K562 (cell line): ENCODE results near the gene BAD. TPM values are rescaled to one million over a fixed set of nuclear protein-coding genes. Genes with fewer than 3 reads are reported as not detected.
A peak's percentile ranks its signal among the peaks of the same experiment; 100 is the strongest.

ENCODE experiments used
- CBFB ChIP-seq: sonication (generic); formaldehyde crosslinking; IDR thresholded peaks from 2 replicates; pipeline ENCODE4 v1.4.0; 2020; ENCODE audit warnings: mild to moderate bottlenecking, missing genetic modification reagents
- CREB1 ChIP-seq, 2 experiments: sonication (generic) in 1 of 2; formaldehyde crosslinking in 1 of 2; IDR thresholded peaks; 2 replicates each; pipeline versions ENCODE4 v1.6.1 to v1.8.0; 2012 to 2022; ENCODE audit warnings: inconsistent platforms in 1 of 2, mild to moderate bottlenecking in 1 of 2, missing genetic modification reagents in 1 of 2, moderate library complexity in 1 of 2
- FUS ChIP-seq: fragments of 200-400 bp; formaldehyde crosslinking; optimal IDR thresholded peaks from 2 replicates; pipeline ENCODE3; 2017; ENCODE audit warnings: low read depth, low read length
- HNRNPK ChIP-seq: fragments of 200-400 bp; formaldehyde crosslinking; IDR thresholded peaks from one replicate; pipeline ENCODE4 v1.6.1; 2018; ENCODE audit warnings: mild to moderate bottlenecking, low read depth, low read length; ENCODE audit not compliant: poor library complexity, severe bottlenecking
- HNRNPUL1 ChIP-seq: fragments of 200-400 bp; formaldehyde crosslinking; IDR thresholded peaks from 2 replicates; pipeline ENCODE4 v1.6.1; 2017; ENCODE audit warnings: low read length
- KAT8 ChIP-seq: fragments of 450-650 bp; IDR thresholded peaks from 2 replicates; pipeline ENCODE4 v1.6.1; 2016; ENCODE audit warnings: low read depth, mild to moderate bottlenecking
- MYBL2 ChIP-seq, 2 experiments: fragments of 450-650 bp in 1 of 2; sonication (generic) in 1 of 2; formaldehyde crosslinking in 1 of 2; IDR thresholded peaks; 2 replicates each; pipeline versions ENCODE4 v1.6.1 to v1.8.1; 2017 to 2022; ENCODE audit warnings: borderline replicate concordance in 1 of 2, inconsistent platforms in 1 of 2, low read depth in 1 of 2, mild to moderate bottlenecking in 1 of 2, missing genetic modification reagents in 1 of 2, moderate library complexity in 1 of 2
- NR4A1 ChIP-seq, 2 experiments: fragments of 250-450 bp in 1 of 2; fragments of 450-650 bp in 1 of 2; sonication (Bioruptor Pico) in 1 of 2; IDR thresholded peaks; 2 replicates each; pipeline versions ENCODE4 v1.4.0 to v1.6.1; 2016 to 2020; ENCODE audit warnings: mild to moderate bottlenecking in 2 of 2, missing compliant biosample characterization in 1 of 2, missing genetic modification characterization in 1 of 2, moderate library complexity in 1 of 2
- PML ChIP-seq: IDR thresholded peaks from 2 replicates; pipeline ENCODE4 v1.6.1; 2012; ENCODE audit warnings: low read length, inconsistent platforms
- RBM25 ChIP-seq: fragments of 200-400 bp; formaldehyde crosslinking; IDR thresholded peaks from 2 replicates; pipeline ENCODE4 v1.6.1; 2018; ENCODE audit warnings: low read length, low read depth, moderate library complexity; ENCODE audit not compliant: severe bottlenecking
- TCFL5 ChIP-seq: fragments of 250-450 bp; sonication (Bioruptor Pico); conservative IDR thresholded peaks from 2 replicates; pipeline ENCODE4 v1.6.1; 2021; ENCODE audit warnings: mild to moderate bottlenecking, moderate library complexity, matching md5 sums
- TGIF2 ChIP-seq: sonication (generic); formaldehyde crosslinking; IDR thresholded peaks from 2 replicates; pipeline ENCODE4 v1.8.1; 2022; ENCODE audit warnings: mild to moderate bottlenecking, missing genetic modification reagents, moderate library complexity
- XRCC3 ChIP-seq: fragments of 450-650 bp; IDR thresholded peaks from 2 replicates; pipeline ENCODE4 v1.6.1; 2017; ENCODE audit warnings: mild to moderate bottlenecking, moderate library complexity
- XRCC4 ChIP-seq: IDR thresholded peaks from one replicate; pipeline ENCODE4 v1.6.1; 2011; ENCODE audit not compliant: insufficient read depth, insufficient read length; ENCODE audit errors: extremely low read depth
- ZNF133 ChIP-seq: fragments of 250-450 bp; sonication (Bioruptor Pico); IDR thresholded peaks from 2 replicates; pipeline ENCODE4 v1.4.0; 2020; ENCODE audit warnings: mild to moderate bottlenecking
- ZNF165 ChIP-seq: fragments of 250-450 bp; sonication (Bioruptor Pico); IDR thresholded peaks from 2 replicates; pipeline ENCODE4 v1.4.0; 2020; ENCODE audit warnings: borderline replicate concordance
- ZNF41 ChIP-seq: fragments of 250-450 bp; sonication (Bioruptor Pico); conservative IDR thresholded peaks from 2 replicates; pipeline ENCODE4 v1.4.0; 2020; ENCODE audit warnings: mild to moderate bottlenecking
- ZNF436 ChIP-seq: fragments of 250-450, 450-650 bp; sonication (Bioruptor Pico); formaldehyde crosslinking; IDR thresholded peaks from 2 replicates; pipeline ENCODE4 v1.7.0; 2020; ENCODE audit warnings: mild to moderate bottlenecking
- ZNF584 ChIP-seq: fragments of 200-800 bp; sonication (Bioruptor generic); IDR thresholded peaks from 2 replicates; pipeline ENCODE4 v1.6.1; 2016; ENCODE audit warnings: low read depth, mild to moderate bottlenecking, missing genetic modification characterization, missing compliant biosample characterization
- polyA plus RNA-seq, 8 experiments: library from polyadenylated mRNA; depleted of rRNA in 4 of 8; stranded (reverse) in 5 of 8; unstranded in 3 of 8; fragments of >200 nt; fragmentation: Nextera tagmentation in 2 of 8; fragmentation: Illumina TruSeq in 1 of 8; extraction: Ambion mirVana in 2 of 8; extraction: Trizol in 1 of 8; gene quantifications; 2 replicates each; pipeline versions ENCODE4 v1.2.1 to v1.2.3, GENCODE V29; 2011 to 2014; ENCODE audit warnings: inconsistent platforms in 1 of 8, missing spikeins in 1 of 8
- total RNA-seq, 7 experiments: library from RNA; depleted of rRNA in 6 of 7; stranded (reverse); fragments of >200 nt in 6 of 7; fragmentation: Illumina TruSeq in 2 of 7; extraction: Trizol in 2 of 7; gene quantifications; 2 replicates each; pipeline versions ENCODE4 v1.2.1 to v1.2.3, GENCODE V29; 2011 to 2021; ENCODE audit warnings: low replicate concordance in 1 of 7
- TF ChIP-seq, protein P1 (sequence below): sonication (generic); formaldehyde crosslinking; IDR thresholded peaks from 2 replicates; pipeline ENCODE4 v1.8.1; 2023; ENCODE audit warnings: mild to moderate bottlenecking, missing genetic modification reagents, moderate library complexity
- TF ChIP-seq, protein P2 (sequence below): fragments of 250-450 bp; sonication (Bioruptor Pico); IDR thresholded peaks from 2 replicates; pipeline ENCODE4 v1.8.0; 2021; ENCODE audit warnings: moderate library complexity, mild to moderate bottlenecking, inconsistent platforms
- TF ChIP-seq, protein P3 (sequence below): fragments of 250-450 bp; sonication (Bioruptor Pico); IDR thresholded peaks from 2 replicates; pipeline ENCODE4 v1.9.0; 2021; ENCODE audit warnings: mild to moderate bottlenecking, inconsistent platforms

BAD gene
- total and polyA plus RNA-seq, 9 of the 15 experiments (the other 6 are each of a cell fraction or from before 2014, with no cell fraction given) = 0.61 to 45.6 (median 11.8) TPM

DNA sequence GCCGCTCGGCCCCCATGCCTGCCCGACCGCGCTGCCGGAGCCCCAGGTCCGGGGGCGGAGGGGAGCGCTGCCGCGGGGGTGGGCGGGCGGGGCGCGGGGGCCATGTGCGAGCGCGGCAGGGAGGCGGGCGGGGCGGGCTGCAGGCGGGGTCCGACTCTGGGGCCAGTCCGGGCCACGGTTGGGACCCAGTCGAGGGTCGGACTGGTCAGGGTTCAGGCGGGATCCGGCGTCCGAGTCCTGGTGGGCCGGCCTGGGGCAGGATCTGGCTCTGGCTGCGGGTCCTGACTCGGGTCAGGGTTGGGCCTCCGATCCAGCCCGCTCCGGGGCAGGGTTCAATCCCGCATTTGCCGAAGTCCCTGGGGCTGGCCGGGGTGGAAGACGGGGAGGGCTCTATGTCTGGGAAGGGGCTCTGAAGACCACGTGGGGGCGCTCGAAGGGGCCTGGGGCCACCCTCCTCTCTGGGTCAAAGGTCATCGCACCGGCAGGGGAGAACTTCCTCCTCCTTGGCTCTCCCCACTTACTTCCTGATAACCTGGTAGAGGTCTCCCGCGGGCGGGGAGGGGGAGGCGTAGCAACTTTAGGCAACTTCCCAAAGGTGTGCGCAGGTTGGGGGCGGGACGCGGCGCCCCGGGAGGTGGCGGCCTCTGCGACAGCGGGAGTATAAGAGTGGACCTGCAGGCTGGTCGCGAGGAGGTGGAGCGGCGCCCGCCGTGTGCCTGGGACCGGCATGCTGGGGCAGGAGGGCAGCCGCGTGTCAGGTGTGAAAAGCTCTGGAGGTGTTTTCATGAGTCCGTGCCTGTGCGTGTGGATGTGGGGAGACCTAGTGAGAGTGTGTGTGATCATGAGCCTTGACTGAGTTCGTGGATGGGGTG, 21.5 kb upstream of the BAD start (continued):
- TF ChIP-seq, protein P1, sequence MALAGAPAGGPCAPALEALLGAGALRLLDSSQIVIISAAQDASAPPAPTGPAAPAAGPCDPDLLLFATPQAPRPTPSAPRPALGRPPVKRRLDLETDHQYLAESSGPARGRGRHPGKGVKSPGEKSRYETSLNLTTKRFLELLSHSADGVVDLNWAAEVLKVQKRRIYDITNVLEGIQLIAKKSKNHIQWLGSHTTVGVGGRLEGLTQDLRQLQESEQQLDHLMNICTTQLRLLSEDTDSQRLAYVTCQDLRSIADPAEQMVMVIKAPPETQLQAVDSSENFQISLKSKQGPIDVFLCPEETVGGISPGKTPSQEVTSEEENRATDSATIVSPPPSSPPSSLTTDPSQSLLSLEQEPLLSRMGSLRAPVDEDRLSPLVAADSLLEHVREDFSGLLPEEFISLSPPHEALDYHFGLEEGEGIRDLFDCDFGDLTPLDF = no peak
- no peak for TF ChIP-seq ZNF436
- TF ChIP-seq XRCC4 = no peak
- no peak for TF ChIP-seq KAT8
- no peak for TF ChIP-seq PML
- no peak for TF ChIP-seq ZNF584
- TF ChIP-seq CBFB = no peak
- no peak for TF ChIP-seq TCFL5 (CRISPR knock-in tag)
- TF ChIP-seq XRCC3 = no peak
- no peak for TF ChIP-seq MYBL2 (IDR thresholded peaks at IDR 0.05; ENCODE audit: low read depth)
- TF ChIP-seq MYBL2 (CRISPR knock-in tag; IDR thresholded peaks at IDR 0.05; ENCODE audit: borderline replicate concordance) = no peak
- no peak for TF ChIP-seq HNRNPUL1
- no peak for TF ChIP-seq TGIF2 (CRISPR knock-in tag)
- TF ChIP-seq NR4A1 (CRISPR knock-in tag; IDR thresholded peaks at IDR 0.05) = no peak
- TF ChIP-seq NR4A1 (tag; IDR thresholded peaks at IDR 0.05) = no peak
- TF ChIP-seq ZNF165 (CRISPR knock-in tag) = no peak
- no peak for TF ChIP-seq RBM25
- peak; percentile 6 for TF ChIP-seq HNRNPK
- TF ChIP-seq, protein P2, sequence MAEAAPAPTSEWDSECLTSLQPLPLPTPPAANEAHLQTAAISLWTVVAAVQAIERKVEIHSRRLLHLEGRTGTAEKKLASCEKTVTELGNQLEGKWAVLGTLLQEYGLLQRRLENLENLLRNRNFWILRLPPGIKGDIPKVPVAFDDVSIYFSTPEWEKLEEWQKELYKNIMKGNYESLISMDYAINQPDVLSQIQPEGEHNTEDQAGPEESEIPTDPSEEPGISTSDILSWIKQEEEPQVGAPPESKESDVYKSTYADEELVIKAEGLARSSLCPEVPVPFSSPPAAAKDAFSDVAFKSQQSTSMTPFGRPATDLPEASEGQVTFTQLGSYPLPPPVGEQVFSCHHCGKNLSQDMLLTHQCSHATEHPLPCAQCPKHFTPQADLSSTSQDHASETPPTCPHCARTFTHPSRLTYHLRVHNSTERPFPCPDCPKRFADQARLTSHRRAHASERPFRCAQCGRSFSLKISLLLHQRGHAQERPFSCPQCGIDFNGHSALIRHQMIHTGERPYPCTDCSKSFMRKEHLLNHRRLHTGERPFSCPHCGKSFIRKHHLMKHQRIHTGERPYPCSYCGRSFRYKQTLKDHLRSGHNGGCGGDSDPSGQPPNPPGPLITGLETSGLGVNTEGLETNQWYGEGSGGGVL (CRISPR knock-in tag) = no peak
- no peak for TF ChIP-seq ZNF133 (CRISPR knock-in tag)
- TF ChIP-seq ZNF41 (CRISPR knock-in tag) = no peak
- TF ChIP-seq, protein P3, sequence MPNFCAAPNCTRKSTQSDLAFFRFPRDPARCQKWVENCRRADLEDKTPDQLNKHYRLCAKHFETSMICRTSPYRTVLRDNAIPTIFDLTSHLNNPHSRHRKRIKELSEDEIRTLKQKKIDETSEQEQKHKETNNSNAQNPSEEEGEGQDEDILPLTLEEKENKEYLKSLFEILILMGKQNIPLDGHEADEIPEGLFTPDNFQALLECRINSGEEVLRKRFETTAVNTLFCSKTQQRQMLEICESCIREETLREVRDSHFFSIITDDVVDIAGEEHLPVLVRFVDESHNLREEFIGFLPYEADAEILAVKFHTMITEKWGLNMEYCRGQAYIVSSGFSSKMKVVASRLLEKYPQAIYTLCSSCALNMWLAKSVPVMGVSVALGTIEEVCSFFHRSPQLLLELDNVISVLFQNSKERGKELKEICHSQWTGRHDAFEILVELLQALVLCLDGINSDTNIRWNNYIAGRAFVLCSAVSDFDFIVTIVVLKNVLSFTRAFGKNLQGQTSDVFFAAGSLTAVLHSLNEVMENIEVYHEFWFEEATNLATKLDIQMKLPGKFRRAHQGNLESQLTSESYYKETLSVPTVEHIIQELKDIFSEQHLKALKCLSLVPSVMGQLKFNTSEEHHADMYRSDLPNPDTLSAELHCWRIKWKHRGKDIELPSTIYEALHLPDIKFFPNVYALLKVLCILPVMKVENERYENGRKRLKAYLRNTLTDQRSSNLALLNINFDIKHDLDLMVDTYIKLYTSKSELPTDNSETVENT (CRISPR knock-in tag) = 0 out of 2 replicates have a peak, but pooled peaks have one; percentile 23
- 0 out of 2 replicates have a peak, but pooled peaks have one; percentile 5 for TF ChIP-seq CREB1 (IDR thresholded peaks at IDR 0.05)
- no peak for TF ChIP-seq CREB1 (CRISPR knock-in tag; IDR thresholded peaks at IDR 0.05)
- no peak for TF ChIP-seq FUS
